PC-9 (cell line): Measurements from ENCODE around the gene APPL2. TPM values are rescaled to one million over a fixed set of nuclear protein-coding genes. Genes with fewer than 3 reads are reported as not detected.

Source experiments
- BruUV-seq: library from RNA; stranded (reverse); fragments of 400-500 nt; replicated peaks from 2 replicates; lab custom pipeline; 2021; lab: Mats Ljungman, UMichigan
- CTCF ChIA-PET: fragments of 300-600 bp; sonication (Branson Sonifier 250); formaldehyde crosslinking; loops from one replicate; lab custom pipeline; 2022; ENCODE audit warnings: antibody characterized with exemption; lab: Charles Lee
- POLR2A ChIA-PET: fragments of 300-600 bp; sonication (Branson Sonifier 250); formaldehyde crosslinking; loops from one replicate; lab custom pipeline; 2022; ENCODE audit warnings: antibody characterized with exemption; ENCODE audit not compliant: unreplicated experiment; lab: Charles Lee
- DNase-seq, 2 experiments: peaks; one replicate each; pipeline versions ENCODE4 v3.0.0 to v3.0.0-alpha.2; 2015 to 2022; ENCODE audit warnings: mixed read lengths in 1 of 2
- H2AFZ ChIP-seq: fragments of 200-600 bp; sonication (generic); 2 replicates; pipeline ENCODE4 v1.8.1; 2017; ENCODE audit warnings: antibody characterized with exemption
- H3F3A ChIP-seq: fragments of 200-600 bp; sonication (generic); 2 replicates; pipeline ENCODE4 v1.8.1; 2017; ENCODE audit warnings: antibody characterized with exemption, mild to moderate bottlenecking, low read depth; ENCODE audit not compliant: insufficient read depth
- H3K27ac ChIP-seq: fragments of 200-600 bp; sonication (generic); 2 replicates; pipeline ENCODE4 v1.6.1; 2016; ENCODE audit warnings: mixed run types
- H3K27me3 ChIP-seq: fragments of 200-600 bp; sonication (generic); 2 replicates; pipeline ENCODE4 v1.6.1; 2016; ENCODE audit warnings: low read depth, mixed run types; ENCODE audit not compliant: insufficient read depth
- H3K36me3 ChIP-seq: fragments of 200-600 bp; sonication (generic); 2 replicates; pipeline ENCODE4 v1.6.1; 2016; ENCODE audit warnings: low read depth, mixed run types
- H3K4me1 ChIP-seq: fragments of 200-600 bp; sonication (generic); replicated peaks from 2 replicates; pipeline ENCODE4 v1.6.1; 2016; ENCODE audit warnings: mixed run types; ENCODE audit not compliant: insufficient read depth
- H3K4me2 ChIP-seq: fragments of 200-600 bp; sonication (generic); 2 replicates; pipeline ENCODE4 v1.6.1; 2017; ENCODE audit warnings: mixed run types
- H3K4me3 ChIP-seq: fragments of 200-600 bp; sonication (generic); 2 replicates; pipeline ENCODE4 v1.6.1; 2016; ENCODE audit warnings: mixed run types
- H3K79me2 ChIP-seq: fragments of 200-600 bp; sonication (generic); 2 replicates; pipeline ENCODE4 v1.6.1; 2017; ENCODE audit warnings: low read depth, mixed run types
- H3K9me2 ChIP-seq: fragments of 200-600 bp; sonication (generic); 2 replicates; pipeline ENCODE4 v1.8.1; 2017; ENCODE audit warnings: mild to moderate bottlenecking; ENCODE audit not compliant: insufficient read depth
- H3K9me3 ChIP-seq: fragments of 200-600 bp; sonication (generic); 2 replicates; pipeline ENCODE4 v1.8.1; 2016; ENCODE audit warnings: low read depth; ENCODE audit not compliant: insufficient read depth
- H4K20me1 ChIP-seq: fragments of 200-600 bp; sonication (generic); 2 replicates; pipeline ENCODE4 v1.8.1; 2017; ENCODE audit not compliant: insufficient read depth
- CTCF ChIP-seq: fragments of 200-600 bp; sonication (generic); conservative IDR thresholded peaks from 2 replicates; pipeline ENCODE4 v1.6.1; 2017; ENCODE audit warnings: mixed run types, antibody characterized with exemption, mild to moderate bottlenecking, moderate library complexity
- EZH2 ChIP-seq: fragments of 200-600 bp; sonication (generic); IDR thresholded peaks from 2 replicates; pipeline ENCODE4 v1.8.0; 2017; ENCODE audit warnings: antibody characterized with exemption, low read depth
- intact Hi-C: fragments of 100-400 bp; cut with micrococcal nuclease; formaldehyde crosslinking; loops from one replicate; pipeline ENCODE4 v1.10.0; 2022; ENCODE audit not compliant: unreplicated experiment
- total RNA-seq: library from RNA; stranded (reverse); gene quantifications from 2 replicates; pipeline ENCODE4 v1.2.3, GENCODE V29; 2021

Gene APPL2
- total RNA-seq, 1 experiment from 2014 or later = 24.3 TPM

GRCh38 chr12:105228966-105229365 lies 7.0 kb downstream of the APPL2 start:
- intact Hi-C loops = no loop called here
- Histone ChIP-seq H3K79me2 (peaks cover 24% of the 10 kb centered on the region), H4K20me1 (no peaks in the 10 kb centered on the region), H3K4me2 (no peak overlapping the region), H2AFZ (no peak overlapping the region), H3K27me3 (no peaks in the 10 kb centered on the region), H3K4me1 (no peaks in the 10 kb centered on the region), H3F3A (no peaks in the 10 kb centered on the region), H3K9me2 (peaks cover 3% of the 10 kb centered on the region; the same call in 1 of the 2 replicates), H3K36me3 (0 out of 2 replicates have a peak, but pooled peaks cover 10% of the 10 kb centered on the region), H3K9me3 (no peaks in the 10 kb centered on the region), H3K27ac (no peak overlapping the region), H3K4me3 (no peak overlapping the region)
- no peak for DNase-seq
- ChIA-PET POLR2A (no interaction called here), CTCF (no interaction called here)
- TF ChIP-seq CTCF = no peak
- TF ChIP-seq EZH2 = no peak
- no TSS peak for BruUV-seq

- no peaks in the 10 kb centered on the region for H3K9me3 ChIP-seq
- H3K27ac ChIP-seq = no peak overlapping the region
- intact Hi-C loops = no loop called here
- peaks cover 19% of the 10 kb centered on the region for H3K79me2 ChIP-seq
- TF ChIP-seq CTCF (no peak), EZH2 (no peak)
- H3F3A ChIP-seq = no peaks in the 10 kb centered on the region
- 0 out of 2 replicates have a peak, but pooled peaks cover 10% of the 10 kb centered on the region for H3K36me3 ChIP-seq
- DNase-seq = no peak
- H2AFZ ChIP-seq = no peak overlapping the region
- no peak overlapping the region for H3K4me2 ChIP-seq
- no TSS peak for BruUV-seq
- H3K4me1 ChIP-seq = no peaks in the 10 kb centered on the region
- ChIA-PET CTCF (no interaction called here), POLR2A (no interaction called here)
- H4K20me1 ChIP-seq = no peaks in the 10 kb centered on the region
- H3K9me2 ChIP-seq = peaks cover 3% of the 10 kb centered on the region; the same call in 1 of the 2 replicates
- H3K27me3 ChIP-seq = no peaks in the 10 kb centered on the region
- no peak overlapping the region for H3K4me3 ChIP-seq
These were observed 7.5 kb downstream of the APPL2 start for GRCh38 chr12:105228494-105228893.

GRCh38 chr12:105227879-105228278 lies 8.1 kb downstream of the APPL2 start:
- no peaks in the 10 kb centered on the region for H3K9me3 ChIP-seq
- H3K4me2 ChIP-seq = no peak overlapping the region
- intact Hi-C loops = no loop called here
- no TSS peak for BruUV-seq
- no peaks in the 10 kb centered on the region for H3K27me3 ChIP-seq
- H3K4me3 ChIP-seq = no peak overlapping the region
- peaks cover 3% of the 10 kb centered on the region; the same call in 1 of the 2 replicates for H3K9me2 ChIP-seq
- CTCF ChIA-PET = no interaction called here
- H3K27ac ChIP-seq = no peak overlapping the region
- peaks cover 13% of the 10 kb centered on the region; the same call in 1 of the 2 replicates for H3K79me2 ChIP-seq
- POLR2A ChIA-PET = no interaction called here
- 0 out of 2 replicates have a peak, but pooled peaks cover 10% of the 10 kb centered on the region for H3K36me3 ChIP-seq
- no peaks in the 10 kb centered on the region for H4K20me1 ChIP-seq
- no peak for DNase-seq
- TF ChIP-seq EZH2 (no peak), CTCF (no peak)
- H2AFZ ChIP-seq = no peak overlapping the region
- no peaks in the 10 kb centered on the region for H3K4me1 ChIP-seq
- no peaks in the 10 kb centered on the region for H3F3A ChIP-seq
